ENCODE results near the gene BEND3.

The BEND3 gene

DNA sequence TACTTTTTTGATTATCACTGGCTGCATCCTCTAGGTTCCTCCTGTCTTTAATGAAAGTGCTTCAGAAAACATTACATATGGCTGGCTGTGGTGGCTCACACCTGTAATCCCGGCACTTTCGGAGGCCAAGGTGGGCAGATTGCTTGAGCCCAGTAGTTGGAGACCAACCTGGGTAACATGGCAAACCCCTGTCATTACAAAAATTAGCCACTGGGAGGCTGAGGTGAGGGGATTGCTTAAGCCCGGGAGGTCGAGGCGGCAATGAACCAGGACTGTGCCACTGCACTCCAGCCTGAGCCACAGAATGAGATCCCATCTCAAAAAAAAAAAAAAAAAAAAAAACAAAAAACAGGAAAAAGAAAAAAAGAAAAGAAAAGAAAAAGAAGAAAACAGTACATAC is 35.3 kb downstream of the BEND3 start:
- DNase-seq (ENCODE audit: low read depth), result no peak
- no peak overlapping the region for H3K4me3 ChIP-seq (ENCODE audit: low read depth, low read length)

DNA sequence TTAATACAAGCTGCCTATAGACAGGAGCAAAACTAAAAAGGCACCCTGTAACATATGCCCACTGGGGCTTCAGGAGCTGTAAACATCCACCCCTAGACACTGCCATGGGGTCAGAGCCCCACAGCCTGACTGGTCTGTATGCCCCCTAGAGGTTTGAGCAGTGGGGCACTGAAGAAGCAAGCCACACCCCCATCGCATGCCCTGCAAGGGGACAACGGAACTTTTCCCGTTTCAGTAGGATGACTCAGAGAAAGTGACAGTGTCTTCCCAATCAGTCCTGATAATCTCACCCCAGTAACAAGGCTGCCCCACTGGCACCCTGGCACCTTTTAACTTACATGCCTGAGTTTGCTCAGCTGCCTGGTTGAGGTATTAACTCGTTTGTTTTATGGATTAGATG is 35.9 kb downstream of the BEND3 start:
- no peak for DNase-seq (ENCODE audit: low read depth)
- H3K4me3 ChIP-seq (ENCODE audit: low read depth, low read length), result no peak overlapping the region
- no peak for TF ChIP-seq CTCF (IDR thresholded peaks at IDR 0.05; ENCODE audit: low read depth, low read length, missing control alignments)

More for the DNA sequence above, 35.3 kb downstream of the BEND3 start:
- peak; percentile 48 for TF ChIP-seq CTCF (IDR thresholded peaks at IDR 0.05; ENCODE audit: low read depth, low read length, missing control alignments)

DNA sequence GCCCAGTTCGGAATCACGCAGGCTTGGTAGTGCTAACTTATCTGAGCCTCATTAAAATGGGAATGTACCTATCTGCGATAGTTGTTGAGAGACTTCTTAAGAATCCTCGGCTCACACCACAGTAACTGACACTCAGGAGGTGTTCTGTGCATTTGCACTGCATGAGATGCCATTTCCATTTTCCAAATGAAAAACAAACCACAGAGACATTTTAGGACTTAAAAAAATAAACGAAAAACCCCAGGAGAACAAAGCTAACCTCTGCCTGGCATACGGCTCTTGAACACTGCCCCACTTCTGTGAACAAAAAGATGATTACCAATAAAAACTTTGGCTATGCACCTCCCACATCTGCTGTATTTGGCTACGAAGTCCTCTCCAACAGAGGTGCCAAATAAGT is 37.6 kb downstream of the BEND3 start:
- TF ChIP-seq CTCF (IDR thresholded peaks at IDR 0.05; ENCODE audit: low read depth, low read length, missing control alignments), result no peak
- no peak for DNase-seq (ENCODE audit: low read depth)
- H3K4me3 ChIP-seq (ENCODE audit: low read depth, low read length), result no peak overlapping the region

DNA sequence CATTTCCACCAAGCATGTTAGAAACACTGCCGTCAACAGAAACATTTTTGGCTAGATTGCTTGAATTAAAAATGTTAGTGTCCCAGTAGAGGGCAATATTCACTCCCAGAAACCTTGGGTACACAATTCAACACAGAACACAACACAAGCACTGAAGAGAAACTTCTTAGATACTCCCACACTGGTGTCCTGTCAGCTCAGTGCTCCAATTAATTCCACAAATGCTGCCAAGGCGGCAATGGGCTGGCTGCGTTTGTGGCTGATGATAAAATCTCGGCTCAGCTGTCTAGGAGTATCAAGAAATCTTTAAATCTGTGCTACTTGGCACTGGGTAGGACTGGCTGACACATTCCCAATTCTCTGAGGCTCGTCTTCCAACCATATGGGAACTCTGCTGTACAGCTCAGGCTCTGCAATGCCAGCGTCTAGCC is 39.3 kb downstream of the BEND3 start:
- H3K4me3 ChIP-seq (ENCODE audit: low read depth, low read length), result no peak overlapping the region
- no peak for TF ChIP-seq CTCF (IDR thresholded peaks at IDR 0.05; ENCODE audit: low read depth, low read length, missing control alignments)
- no peak for DNase-seq (ENCODE audit: low read depth)

DNA sequence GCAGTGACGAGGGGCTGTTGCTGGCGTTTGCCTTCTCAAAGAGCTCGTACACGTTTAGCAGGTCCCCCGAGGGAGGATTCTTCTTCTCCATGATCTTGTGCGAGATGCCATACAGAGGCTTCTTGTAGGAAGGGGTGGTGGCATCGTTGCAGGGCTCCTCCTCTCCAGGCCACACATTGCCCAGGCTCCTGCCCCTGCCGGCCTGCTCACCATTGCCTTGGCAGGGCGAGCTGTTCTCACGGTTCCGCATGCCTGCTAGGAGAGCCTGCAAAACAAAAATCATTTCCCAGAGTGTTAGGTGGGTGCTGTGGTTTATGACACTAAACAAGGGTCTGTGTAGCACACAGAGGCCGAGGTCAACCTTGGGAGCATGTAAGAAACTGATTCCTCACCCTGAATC is 44.6 kb downstream of the BEND3 start:
- no peak overlapping the region for H3K4me3 ChIP-seq (ENCODE audit: low read depth, low read length)
- no peak for TF ChIP-seq CTCF (IDR thresholded peaks at IDR 0.05; ENCODE audit: low read depth, low read length, missing control alignments)
- DNase-seq (ENCODE audit: low read depth), result no peak

DNA sequence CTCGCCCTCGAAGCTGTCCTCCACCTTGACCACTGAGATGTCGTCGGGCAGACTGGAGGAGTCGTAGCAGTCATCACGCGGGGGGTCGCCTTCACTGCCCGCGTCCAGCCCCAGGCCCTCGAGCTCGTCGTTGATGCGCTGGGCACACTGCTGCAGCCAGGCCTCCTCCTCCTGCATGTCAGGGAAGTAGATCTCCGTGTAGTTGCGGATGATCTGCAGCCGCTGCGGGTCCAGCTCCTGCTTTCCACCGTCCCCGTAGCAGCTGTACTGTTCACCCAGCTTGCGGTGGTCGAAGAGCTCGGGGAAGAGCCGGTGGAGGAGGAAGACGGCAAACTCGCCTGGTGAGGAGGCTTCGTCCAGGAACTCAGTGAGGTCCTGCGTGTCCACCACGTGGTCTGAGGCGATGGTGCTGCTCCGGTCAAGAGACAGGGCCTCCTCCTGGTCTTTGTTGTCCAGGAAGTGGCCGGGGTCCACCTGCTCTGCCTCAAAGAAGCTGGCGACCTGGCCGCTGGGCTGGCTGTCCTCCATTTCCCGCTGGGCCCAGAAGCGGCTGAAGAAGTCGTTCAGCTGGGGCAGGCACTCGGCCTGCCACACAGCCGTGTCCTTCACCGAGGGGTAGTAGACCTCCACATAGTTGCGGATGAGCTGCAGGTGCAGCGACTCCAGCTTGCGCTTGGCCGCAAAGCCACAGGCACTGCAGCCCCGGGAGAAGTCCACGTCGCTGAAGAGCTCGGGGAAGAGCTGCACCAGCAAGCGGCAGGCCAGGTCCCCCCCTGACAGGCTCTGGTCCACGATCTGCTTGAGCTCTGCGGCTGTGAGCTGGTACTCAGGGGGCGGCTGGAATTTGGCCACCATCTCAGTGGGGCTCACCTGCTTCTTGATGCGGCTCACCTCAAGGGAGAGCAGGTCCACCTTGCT is 45.4 kb downstream of the BEND3 start:
- H3K4me3 ChIP-seq (ENCODE audit: low read depth, low read length), result no peak overlapping the region
- TF ChIP-seq CTCF (IDR thresholded peaks at IDR 0.05; ENCODE audit: low read depth, low read length, missing control alignments), result no peak
- DNase-seq (ENCODE audit: low read depth), result no peak

Measured in GM12864 (cell line).